Activated CD4-positive, CD25-positive, alpha-beta regulatory T cell treated with anti-CD3 and anti-CD28 coated beads, Interleukin-2, amount 50 U/mL, for 24 hours (primary cell): ENCODE measurements around the gene CCR5AS.
A peak's percentile ranks its signal among the peaks of the same experiment; 100 is the strongest.
"Not testable (repeated sequence)": the region's sequence is repeated elsewhere in the genome, so short reads cannot be mapped to it uniquely, and the experiment has no call there.

Experiments
- ATAC-seq, 2 donors: fragments of 150-1000 bp; cut with Tn5 transposase; one replicate each; pipeline ENCODE4 v1.10.0; 2021; ENCODE audit warnings: mild to moderate bottlenecking in 1 of 2, moderate library complexity in 1 of 2

CCR5AS gene

DNA sequence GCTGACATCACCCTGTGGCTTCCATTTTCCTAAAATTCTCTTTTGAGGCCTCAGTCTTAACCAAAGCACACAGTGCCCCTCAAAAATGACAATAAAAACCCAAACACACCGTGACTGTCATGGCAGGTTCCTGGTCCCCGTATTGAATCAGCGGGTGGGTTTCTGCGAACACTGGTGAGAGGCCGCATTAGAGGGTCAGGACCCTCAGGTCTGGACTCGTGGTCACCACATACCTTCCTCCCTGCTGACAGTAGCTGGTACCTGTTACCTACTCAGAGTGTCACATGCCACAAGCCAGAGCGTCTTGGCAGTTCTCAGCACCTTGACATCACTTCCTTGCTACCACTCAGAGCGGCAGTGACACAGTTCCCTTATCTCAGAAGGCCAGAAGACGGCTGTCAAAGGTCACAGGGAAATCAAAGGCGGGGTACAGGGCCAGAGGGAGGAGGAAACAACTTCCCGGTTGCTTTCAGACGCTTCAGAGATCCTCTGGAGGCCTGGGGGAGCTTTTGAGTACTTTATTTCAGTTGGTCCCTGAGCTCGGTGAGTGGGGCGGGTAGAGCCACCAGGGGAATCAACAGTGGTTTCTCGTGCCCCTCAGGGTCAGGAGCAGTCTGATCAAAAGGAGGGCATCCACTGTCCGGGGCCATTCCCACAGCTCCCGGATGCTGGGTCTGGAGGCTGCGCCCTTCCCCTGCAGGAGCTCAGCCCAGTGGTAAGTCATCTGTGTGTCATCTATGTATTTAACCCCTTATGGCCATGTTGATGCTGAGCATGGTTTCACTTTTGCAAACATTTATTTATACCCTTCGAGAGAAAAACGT is at the start of gene CCR5AS, which contains the start of gene CCRL2:
Gene CCR5AS (minus strand): TSS at position 279 of the 824 bp plus-strand sequence.
Gene CCRL2 (plus strand): TSS at position 472 of the 824 bp plus-strand sequence. CDS start 821 bp downstream, outside the sequence.
- peak; percentile 92 for ATAC-seq

DNA sequence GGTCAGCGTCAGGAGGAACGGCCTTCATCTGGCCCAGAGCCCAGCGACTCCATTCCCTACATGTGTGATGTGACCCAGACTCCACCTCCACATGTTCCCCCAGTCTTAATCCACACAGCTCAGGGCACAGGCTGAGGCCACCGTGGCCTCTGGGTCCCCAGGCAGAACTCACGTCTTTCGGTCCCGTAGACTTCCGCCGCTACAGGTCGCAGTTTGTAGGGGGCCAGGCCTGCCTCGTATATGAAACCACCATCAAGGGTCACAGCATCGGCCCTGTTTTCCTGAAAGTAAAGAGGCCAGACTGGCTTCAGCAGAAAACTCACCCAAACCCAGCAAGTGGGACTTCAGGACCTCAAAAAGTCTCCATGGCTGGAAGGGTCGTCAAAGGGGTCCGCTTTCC is 49.3 kb upstream of the CCR5AS start:
- ATAC-seq: no peak

DNA sequence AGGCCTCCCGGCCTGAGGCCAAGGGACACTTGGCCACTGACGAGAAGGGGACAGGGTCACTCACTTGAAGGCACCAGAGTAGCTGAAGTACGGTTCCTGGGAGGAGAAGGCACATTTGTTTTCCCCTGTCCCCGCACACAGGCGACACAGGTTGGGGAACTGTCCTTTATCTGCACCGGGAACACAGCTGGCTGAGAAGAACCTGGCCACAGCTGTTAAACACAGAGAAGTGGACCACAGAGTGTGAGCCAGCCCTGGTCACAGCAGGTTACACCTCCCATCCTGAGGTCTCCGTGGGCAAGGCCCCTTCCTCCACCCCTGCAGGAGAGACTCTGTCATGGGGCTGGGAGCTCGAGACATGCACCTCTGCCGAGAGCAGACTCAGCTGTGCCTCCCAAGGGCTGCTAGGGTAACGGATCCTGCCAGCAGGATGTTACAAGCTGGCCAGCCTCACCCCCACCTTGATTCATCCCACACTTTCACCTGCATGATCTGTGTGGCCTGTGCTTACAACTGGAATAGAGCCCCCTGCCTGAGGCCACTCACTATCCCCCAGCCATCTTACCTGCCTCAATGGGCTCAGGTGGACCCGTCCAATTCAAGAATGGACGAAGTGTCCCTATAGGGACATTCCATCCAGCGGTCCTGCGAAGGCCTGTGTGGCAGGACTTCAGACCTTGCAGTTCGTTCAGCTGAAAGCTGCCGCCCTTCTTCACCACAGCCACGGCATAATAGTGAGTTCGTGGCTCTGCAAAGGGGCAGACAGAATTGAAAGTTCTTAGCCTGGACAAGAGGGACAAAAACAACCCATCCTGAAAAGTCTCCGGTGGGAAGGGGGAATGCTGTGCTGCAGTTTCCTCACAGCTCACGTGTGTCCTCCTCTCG is 48.6 kb upstream of the CCR5AS start:
- ATAC-seq: no peak

DNA sequence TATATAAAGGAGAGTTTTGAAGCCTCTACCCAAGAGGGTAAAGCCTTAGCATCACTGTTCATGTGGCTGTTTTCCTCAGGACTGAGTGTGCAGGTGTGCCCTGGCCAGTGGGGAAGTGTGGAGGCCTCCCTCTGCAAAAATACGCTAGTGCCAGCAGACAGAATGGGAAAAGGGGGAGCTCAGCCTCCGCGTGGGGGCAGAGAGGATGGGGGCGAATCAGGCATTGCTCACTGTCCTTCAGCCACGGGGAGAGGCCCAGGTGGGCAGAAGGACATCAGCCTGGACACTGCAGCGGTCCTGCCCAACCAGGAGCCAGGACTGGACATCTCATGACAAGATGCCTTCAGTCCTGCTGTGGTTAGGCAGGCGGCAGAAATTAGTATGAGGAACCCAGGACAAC is 47.7 kb upstream of the CCR5AS start:
- no peak for ATAC-seq

DNA sequence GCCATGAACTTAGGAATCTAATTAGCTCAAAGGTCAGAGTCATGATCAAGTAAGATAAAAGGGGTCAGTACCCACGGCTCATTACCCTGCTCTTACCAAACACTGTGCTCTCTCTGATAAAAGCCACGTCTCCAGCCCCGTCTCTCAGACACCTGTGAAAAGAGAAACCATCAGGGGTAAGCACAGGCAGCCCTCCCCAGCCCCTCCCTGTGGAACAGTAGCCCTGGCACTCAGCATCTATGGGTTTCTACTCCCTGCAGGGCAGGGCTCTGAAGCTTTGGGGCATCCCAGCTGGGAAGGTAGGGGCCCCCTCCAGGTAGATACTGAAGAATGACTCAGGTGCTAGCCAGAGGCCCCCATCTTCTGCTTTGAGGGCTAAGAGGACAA is 47.3 kb upstream of the CCR5AS start:
- ATAC-seq: no peak

DNA sequence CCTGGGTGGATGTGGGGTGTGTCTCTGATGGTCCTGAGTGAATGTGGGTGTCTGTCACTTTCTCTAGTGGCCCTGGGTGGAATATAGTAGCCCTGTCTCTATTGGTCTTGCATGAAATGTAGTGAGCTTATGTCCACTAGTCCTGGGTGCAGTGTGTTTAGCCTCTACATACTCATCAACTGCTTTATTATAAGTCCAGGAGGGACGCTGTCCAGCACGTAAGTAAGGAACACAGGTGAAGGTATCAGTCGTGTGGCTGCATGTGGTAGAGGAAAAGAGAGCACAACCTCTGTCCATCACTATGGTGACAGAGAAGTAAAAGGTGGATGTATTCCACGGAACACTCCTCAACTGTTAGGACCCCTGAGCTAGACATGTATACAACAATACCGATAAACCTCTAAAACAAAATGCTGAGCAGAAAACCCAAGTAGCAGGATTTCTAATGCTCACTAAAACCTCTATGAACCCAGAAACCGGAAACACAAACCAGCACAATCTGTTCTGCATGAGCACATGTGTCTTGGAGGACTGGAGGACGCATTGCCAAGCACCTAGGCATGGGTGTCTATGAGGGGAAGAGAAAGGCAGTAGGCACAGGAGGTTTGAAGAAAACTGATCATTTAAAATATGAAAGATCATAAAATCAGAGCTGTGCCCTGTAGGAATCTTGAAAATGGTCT is 46.8 kb upstream of the CCR5AS start:
- no peak for ATAC-seq

DNA sequence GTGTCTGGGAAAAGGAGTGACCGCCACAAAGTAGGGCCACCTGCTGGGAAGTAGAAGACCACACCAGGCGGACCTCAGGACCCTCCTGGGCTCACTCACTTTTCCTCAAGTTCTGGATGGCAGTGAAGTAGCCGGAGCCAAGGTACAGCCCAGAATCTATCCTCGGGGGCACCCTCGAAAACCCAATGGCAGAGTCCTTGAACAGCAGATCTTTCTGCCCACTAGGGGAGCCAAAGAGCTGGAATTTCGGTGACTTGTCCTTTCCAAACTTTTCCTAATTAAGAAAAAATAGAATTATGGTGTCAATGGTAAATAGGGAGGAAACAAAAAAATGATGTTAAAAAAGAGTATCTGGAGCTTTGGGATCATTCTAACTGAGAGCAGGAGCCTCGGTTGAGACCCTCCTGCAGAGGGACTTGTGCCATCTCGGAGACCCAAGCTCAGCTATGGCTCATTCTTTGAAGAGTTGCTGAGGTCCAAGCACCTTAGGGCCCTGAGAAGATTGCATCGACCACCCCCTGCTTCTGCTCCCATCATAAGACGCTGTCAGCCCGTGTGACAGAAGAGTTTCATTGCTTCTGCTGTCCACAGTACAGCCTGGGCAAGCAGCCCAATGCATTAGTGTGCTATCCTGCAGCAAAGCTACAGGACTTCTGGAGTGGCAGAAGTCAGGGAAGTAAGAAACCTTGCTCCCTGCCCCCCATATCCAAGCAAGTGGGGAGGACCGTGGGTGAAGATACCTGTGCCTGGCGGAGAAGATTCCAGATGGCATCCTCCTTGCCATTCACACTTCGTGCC is 43.1 kb upstream of the CCR5AS start:
- no peak for ATAC-seq

DNA sequence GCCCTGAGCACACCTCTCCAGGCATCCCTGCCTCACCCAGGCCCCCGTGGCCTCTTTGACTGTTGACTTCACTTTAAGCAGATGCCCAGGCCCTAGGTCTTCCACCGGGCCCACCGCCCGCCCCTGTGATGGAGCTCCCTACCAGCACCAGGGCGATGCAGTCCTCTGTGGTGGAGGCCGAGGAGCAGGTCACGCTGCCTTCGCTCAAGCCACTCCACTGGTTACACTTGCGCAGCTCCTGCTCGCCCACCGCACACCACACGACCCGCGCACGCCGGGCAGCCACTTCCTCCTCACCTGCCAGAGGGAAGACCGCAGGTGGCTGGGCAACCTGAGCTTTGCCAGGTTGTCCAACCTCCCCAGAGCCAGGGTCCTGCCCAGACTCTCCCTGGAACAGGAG is 41.9 kb upstream of the CCR5AS start:
- no peak for ATAC-seq

DNA sequence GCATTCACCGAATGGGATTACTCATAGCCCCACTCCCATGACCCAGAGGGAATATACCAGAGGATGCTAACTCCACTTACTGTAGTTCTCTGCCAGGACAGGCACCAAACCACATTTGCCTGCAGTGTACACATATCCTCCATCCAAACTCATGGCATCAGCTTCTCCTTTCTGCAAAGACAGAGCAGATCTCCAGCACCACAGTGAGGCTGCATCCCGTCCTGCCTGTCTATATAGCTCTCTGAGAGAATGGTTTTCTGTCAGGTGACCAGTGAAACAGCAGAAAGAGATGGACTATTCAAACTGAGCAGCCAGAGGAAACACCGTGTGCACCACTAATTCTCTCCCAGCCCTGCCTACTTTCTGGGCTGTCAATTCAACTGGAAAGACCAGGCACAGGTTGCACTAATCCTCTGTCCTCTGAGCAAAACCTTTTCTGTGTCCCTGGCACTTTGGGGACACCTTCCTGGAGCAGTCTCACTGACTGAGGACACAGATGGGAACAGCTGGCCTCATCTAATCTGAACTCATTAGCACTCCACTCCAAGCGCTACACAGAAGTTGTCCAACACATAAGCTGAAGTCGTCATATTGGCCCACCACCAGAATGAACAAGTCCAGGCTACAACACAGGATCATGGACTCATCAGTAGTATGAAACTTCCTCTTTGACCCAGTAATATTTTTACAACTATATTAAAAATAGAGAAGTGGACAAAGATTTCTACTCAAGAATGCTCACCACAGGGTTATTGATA is 40.5 kb upstream of the CCR5AS start:
- no peak for ATAC-seq

DNA sequence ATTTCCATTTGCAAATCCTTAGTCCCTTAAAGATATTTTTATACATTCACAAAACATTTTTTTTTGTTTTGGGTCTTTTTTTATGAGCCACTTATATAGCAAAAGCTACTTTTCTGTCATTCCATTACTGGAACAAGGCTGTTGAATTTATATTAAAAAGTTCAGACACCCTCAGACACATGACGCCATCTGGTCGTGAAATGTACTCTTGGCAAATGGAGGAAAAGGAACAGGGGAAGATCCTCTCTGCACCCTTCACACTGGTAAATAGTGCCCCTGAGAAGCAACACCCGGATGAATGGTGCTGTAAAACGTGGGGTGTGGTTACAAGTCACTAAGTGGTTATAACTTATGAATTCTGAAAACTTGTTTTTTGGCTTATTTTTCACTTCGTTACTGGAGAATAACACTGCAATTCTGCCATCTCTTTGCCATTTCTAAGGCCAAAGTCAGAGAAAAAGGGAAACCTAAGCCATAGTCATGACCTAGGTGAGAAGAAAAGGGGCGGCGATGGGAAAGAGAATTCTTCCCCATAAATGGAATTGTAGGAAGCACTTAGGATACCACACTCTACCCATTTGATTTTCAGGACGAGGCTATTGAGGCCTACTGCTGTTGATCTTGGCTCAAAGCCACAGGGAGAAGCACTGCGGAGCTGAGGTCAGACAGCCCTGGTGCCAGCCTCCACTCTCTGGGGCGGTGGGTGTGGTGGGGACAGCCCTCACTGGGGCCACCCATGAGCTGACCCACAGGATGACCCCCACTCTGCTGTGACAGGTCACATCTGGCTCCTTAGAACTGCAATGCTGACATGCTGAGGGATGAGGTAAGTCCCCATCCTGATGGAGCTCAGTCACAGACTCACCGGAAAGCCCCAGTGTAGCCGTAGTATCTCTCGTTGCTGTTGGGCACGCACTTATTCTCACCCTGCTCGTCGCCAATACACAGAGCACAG is 36.0 kb upstream of the CCR5AS start:
- no peak for ATAC-seq

DNA sequence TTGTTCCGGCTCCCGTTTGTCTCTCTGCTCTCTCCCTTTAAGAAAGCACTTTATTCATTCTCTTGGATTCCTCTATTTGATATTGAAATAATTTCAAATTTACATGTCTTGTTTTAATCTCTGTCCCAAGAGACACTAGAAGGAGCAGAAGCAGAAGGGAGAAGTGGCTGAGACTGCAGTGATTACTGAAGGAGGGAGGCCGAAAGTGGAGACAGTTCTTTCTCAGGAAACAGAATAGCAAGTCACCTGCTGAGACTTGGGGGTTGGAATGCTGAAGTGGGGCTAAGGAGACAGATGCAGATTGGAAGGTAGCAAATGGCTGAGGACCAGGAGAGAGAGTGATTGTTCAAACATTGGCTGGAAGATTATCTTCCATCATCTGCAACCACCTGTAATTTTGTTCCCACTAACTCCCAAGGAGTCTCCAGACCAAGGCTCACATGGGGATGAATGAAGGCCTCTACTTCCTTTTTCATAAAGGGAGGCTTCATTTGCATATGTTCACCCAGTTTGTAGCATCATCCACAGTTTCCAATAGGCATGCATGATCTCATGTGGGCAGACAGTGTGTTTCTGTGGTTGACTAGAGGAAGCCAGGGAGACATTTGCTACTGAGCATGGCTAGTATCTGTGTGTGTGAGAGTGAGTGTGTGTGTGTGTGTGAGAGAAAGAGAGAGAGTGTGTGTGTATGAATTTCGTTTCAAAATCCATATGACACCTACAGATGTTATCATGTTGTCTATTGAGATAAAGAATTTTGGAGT is 33.8 kb upstream of the CCR5AS start:
- ATAC-seq: peak; percentile 63 to 84

DNA sequence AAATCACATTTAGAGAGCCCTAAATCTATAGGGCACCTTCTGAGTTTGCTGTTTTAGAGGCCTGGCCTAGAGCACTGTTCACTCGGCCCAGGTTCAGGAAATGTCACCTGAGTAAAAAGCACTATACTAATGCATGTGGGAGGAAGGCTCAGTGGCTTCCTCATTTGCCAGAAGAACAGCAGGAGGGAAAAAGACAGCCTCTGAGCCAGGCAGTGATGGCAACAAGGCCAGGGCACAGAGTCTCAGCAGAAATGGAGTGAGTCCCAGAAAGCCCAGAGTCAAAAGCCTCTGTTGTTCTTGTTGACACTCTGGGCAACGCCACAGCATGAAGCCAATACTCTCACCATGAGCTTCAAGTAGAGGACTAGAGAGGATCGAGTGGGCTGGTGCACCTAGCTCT is 32.0 kb upstream of the CCR5AS start:
- no peak for ATAC-seq

DNA sequence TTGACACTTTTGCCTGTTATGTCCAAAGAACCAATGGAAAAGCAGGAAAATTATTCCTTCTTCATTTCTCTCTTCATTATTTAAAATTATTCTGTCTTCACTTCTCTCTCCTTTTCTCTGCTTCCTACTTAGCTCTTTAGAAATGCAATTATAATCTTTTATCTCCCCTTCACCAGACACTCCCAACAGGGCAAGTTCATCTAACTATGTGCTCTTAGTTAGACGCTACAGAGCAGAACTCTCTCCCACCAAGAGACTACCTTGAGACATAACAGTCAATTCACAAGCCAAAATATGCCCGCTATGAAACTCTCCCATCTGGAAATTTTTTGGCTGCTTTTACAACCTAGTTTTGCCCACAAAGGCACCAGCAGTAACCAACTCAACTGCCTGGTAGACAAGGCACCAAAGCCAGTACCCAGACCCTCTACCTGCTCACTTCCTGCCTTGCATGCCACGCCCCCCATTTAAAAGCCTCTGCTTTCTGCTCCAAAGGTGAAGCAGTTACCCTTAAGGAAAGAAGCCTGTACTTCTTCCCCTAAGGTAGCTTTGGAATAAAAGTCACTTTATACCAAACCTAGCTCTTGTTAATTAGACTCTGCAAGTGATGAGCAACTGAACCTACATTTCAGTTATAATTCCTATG is 28.3 kb upstream of the CCR5AS start:
- no peak for ATAC-seq

DNA sequence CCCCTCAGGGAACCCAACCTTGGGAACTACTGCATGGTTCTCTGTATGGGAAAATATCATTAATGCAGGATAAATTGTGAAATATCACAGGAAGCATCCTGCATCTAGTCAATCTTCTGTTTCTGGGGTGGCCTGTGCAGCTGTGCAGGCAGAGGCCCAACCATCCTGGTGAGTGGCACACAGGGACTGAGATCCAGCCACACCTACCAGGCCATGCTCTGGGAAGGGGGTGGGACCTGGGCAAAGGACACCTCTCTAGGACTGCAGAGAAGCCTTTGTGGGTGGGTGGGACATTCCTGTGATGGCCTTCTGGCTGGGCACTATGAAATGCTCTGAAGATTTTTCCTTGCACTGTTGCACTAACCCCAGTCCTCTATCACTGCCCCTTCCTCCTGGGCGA is 27.0 kb upstream of the CCR5AS start:
- ATAC-seq: no peak

DNA sequence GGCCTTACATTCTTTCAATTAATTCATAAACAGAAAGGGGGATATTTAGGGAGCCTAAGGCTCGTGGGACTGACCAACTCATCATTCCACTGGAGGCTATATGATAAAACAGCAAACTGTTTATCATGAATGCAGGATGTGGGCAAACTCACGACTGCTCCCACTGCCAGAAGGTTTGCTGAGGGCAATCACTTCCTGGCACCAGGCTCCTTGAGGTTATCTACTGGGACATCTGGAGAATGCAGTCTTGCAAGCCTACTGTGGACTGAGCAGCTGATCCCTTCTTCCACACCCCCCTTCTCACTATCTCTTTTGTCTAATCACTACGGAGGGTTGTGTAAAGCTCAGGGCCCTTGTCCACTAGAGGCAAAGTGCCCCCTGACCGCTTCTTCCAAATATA is 26.3 kb upstream of the CCR5AS start:
- not testable (repeated sequence) for ATAC-seq

DNA sequence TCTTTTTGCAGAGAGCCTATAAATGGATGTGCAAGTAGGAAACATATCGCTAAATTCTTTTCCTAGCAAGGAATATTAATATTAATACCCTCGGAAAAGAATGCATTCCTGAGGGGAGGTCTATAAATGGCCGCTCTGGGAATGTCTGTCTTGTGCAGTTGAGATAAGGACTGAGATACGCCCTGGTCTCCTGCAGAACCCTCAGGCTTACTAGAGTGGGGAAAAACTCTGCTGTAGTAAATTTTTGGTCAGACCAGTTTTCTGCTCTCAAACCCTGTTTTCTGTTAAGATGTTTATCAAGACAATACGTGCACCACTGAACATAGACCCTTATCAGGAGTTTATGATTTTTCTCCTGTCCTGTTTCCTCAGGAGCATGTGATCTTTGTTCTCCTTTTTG is 25.0 kb upstream of the CCR5AS start:
- ATAC-seq: not testable (repeated sequence)

DNA sequence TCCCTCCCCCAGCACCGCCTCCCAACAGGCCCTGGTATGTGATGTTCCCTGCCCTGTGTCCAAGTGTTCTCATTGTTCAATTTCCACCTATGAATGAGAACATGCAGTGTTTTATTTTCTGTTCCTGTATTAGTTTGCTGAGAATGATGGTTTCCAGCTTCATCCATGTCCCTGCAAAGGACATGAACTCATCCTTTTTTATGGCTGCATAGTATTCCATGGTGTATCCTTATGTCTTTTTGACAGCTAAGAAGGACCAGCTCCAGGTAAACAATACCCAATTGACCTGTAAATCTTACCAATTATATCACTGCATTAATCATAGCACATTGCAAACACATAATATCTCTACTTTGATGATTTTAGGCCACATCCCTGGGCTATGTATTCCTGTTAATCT is 24.0 kb upstream of the CCR5AS start:
- ATAC-seq: not testable (repeated sequence)

DNA sequence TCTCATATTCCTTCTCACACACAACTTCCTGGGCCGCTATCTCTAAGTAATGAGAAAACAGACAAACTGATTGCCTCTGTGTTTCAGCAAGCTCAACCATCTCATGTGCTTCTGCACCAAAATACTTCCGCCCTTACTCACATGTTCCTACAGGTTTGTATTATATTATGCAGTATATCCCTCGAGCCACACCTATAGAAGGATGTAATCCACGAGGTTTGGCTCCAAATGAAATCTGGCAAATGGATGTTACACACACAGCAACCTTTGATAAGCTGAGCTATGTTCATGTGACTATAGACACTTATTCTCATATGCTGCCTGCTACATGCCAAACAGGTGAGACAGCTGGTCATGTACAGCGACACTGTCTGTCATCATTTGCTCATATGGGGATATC is 22.8 kb upstream of the CCR5AS start:
- no peak for ATAC-seq

DNA sequence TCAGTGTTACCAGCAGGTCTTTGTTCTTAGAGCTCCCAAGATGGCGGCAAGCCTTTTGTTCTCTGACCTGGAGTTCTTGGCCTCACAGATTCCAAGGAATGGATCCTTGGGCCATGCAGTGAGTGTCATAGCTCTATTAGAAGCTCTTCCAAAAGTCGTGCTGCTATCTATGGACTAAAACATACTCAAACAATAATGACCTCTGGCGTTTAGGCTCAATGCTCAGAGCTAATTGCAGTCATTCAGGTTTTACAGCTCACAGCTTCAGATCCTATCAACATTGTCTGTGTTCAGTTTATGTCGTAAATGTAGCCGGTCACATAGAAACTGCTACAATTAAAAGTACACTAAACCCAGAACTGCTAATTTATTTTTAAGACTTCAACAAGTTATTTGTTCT is 22.4 kb upstream of the CCR5AS start:
- no peak for ATAC-seq
